SK-N-MC (cell line): ENCODE measurements around the gene MLF1.

Source experiments
- EZH2 ChIP-seq: fragments of 200-600 bp; sonication (generic); IDR thresholded peaks from one replicate; pipeline ENCODE4 v1.6.1; 2017; ENCODE audit warnings: antibody characterized with exemption
- FOXP2 ChIP-seq: optimal IDR thresholded peaks from 2 replicates; pipeline ENCODE3; 2011; ENCODE audit warnings: mild to moderate bottlenecking, moderate library complexity; ENCODE audit not compliant: insufficient read depth; ENCODE audit errors: extremely low read length, control extremely low read depth
- POLR2AphosphoS5 ChIP-seq: IDR thresholded peaks from 2 replicates; pipeline ENCODE4 v1.6.1; 2012; ENCODE audit warnings: mild to moderate bottlenecking, low read depth, low read length, borderline replicate concordance

GRCh38 chr3:158531334-158531733 lies 39.7 kb upstream of the MLF1 start:
- TF ChIP-seq POLR2AphosphoS5 = no peak
- TF ChIP-seq EZH2 = no peak
- TF ChIP-seq FOXP2 = no peak
